KMS-11 (cell line): Measurements from ENCODE around the gene ADAM29.

Experiments used
- H2AFZ ChIP-seq: fragments of 200-600 bp; sonication (generic); 2 replicates; pipeline ENCODE4 v1.6.1; 2016; ENCODE audit warnings: antibody characterized with exemption, mixed run types, low read depth
- H3K27ac ChIP-seq: fragments of 200-600 bp; sonication (generic); 2 replicates; pipeline ENCODE4 v1.6.1; 2016; ENCODE audit warnings: mild to moderate bottlenecking, mixed run types
- H3K27me3 ChIP-seq: fragments of 200-600 bp; sonication (generic); 2 replicates; pipeline ENCODE4 v1.6.1; 2017; ENCODE audit warnings: mild to moderate bottlenecking, low read depth, mixed run types, moderate library complexity; ENCODE audit not compliant: insufficient read depth
- H3K36me3 ChIP-seq: fragments of 200-600 bp; sonication (generic); 2 replicates; pipeline ENCODE4 v1.6.1; 2017; ENCODE audit warnings: mild to moderate bottlenecking, mixed run types; ENCODE audit not compliant: insufficient read depth
- H3K4me1 ChIP-seq: fragments of 200-600 bp; sonication (generic); 2 replicates; pipeline ENCODE4 v1.6.1; 2016; ENCODE audit warnings: mild to moderate bottlenecking, low read depth, mixed run types; ENCODE audit not compliant: poor library complexity, severe bottlenecking
- H3K4me2 ChIP-seq: fragments of 200-600 bp; sonication (generic); 2 replicates; pipeline ENCODE4 v1.7.0; 2016; ENCODE audit warnings: mild to moderate bottlenecking, mixed run types
- H3K4me3 ChIP-seq: fragments of 200-600 bp; sonication (generic); IDR thresholded peaks from 2 replicates; pipeline ENCODE4 v1.6.1; 2017; ENCODE audit warnings: low read depth, low read length, mixed read lengths; ENCODE audit not compliant: insufficient read depth
- H3K79me2 ChIP-seq: fragments of 200-600 bp; sonication (generic); 2 replicates; pipeline ENCODE4 v1.6.1; 2016; ENCODE audit warnings: low read depth, mixed run types; ENCODE audit not compliant: insufficient read depth
- H3K9ac ChIP-seq: fragments of 200-600 bp; sonication (generic); 2 replicates; pipeline ENCODE4 v1.6.1; 2016; ENCODE audit warnings: mild to moderate bottlenecking, mixed run types
- H4K20me1 ChIP-seq: fragments of 200-600 bp; sonication (generic); 2 replicates; pipeline ENCODE4 v1.6.1; 2016; ENCODE audit warnings: mild to moderate bottlenecking, mixed run types; ENCODE audit not compliant: insufficient read depth
- TF ChIP-seq, protein P1 (sequence below): fragments of 200-600 bp; sonication (generic); conservative IDR thresholded peaks from 2 replicates; pipeline ENCODE4 v1.6.1; 2017; ENCODE audit warnings: low read depth, mild to moderate bottlenecking, antibody characterized with exemption, low read length, moderate library complexity, mixed read lengths

ADAM29 gene

DNA sequence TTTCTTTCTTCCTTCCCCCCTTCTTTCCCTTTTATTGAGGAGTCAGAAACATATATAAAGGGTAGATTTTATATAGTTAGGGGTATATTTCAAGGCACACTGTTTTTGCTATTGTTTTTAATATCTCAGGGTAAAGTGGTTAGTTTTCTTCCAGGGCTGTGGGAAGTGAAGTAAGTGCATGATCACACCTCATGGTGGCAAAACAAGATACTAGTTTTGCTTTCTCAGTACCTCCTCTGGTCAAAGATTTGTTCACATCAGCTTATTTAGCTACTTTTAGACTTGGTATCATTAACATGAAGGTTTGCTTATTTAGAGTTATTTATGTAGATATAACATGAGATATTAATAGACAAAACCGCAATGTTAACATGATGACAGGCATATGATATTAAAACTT lies 21.8 kb downstream of the ADAM29 start:
- Histone ChIP-seq H2AFZ (no peak overlapping the region), H3K9ac (no peak overlapping the region), H4K20me1 (no peaks in the 10 kb centered on the region), H3K36me3 (no peaks in the 10 kb centered on the region), H3K27me3 (no peaks in the 10 kb centered on the region), H3K27ac (no peak overlapping the region), H3K4me1 (peaks cover 6% of the 10 kb centered on the region), H3K4me2 (no peak overlapping the region), H3K4me3 (no peak overlapping the region), H3K79me2 (no peaks in the 10 kb centered on the region)
- TF ChIP-seq, protein P1, sequence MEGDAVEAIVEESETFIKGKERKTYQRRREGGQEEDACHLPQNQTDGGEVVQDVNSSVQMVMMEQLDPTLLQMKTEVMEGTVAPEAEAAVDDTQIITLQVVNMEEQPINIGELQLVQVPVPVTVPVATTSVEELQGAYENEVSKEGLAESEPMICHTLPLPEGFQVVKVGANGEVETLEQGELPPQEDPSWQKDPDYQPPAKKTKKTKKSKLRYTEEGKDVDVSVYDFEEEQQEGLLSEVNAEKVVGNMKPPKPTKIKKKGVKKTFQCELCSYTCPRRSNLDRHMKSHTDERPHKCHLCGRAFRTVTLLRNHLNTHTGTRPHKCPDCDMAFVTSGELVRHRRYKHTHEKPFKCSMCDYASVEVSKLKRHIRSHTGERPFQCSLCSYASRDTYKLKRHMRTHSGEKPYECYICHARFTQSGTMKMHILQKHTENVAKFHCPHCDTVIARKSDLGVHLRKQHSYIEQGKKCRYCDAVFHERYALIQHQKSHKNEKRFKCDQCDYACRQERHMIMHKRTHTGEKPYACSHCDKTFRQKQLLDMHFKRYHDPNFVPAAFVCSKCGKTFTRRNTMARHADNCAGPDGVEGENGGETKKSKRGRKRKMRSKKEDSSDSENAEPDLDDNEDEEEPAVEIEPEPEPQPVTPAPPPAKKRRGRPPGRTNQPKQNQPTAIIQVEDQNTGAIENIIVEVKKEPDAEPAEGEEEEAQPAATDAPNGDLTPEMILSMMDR = no peak

DNA sequence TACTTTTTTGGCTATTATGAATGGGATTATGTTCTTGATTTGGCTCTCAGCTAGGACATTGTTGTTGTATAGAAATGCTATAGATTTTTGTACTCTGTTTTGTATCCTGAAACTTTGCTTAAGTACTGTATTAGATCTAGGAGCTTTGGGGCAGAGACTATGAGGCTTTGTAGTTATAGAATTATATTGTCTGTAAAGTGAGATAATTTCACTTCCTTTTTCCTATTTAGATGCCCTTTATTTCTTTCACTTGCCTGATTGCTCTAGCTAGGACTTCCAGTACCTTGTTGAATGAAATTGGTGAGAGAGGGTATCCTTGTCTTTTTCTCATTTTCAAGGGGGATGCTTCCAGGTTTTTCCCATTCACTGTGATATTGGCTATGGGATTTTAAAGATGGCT lies 28.1 kb downstream of the ADAM29 start:
- Histone ChIP-seq H3K36me3 (no peaks in the 10 kb centered on the region), H3K27ac (no peak overlapping the region)
- TF ChIP-seq, protein P1 = no peak

DNA sequence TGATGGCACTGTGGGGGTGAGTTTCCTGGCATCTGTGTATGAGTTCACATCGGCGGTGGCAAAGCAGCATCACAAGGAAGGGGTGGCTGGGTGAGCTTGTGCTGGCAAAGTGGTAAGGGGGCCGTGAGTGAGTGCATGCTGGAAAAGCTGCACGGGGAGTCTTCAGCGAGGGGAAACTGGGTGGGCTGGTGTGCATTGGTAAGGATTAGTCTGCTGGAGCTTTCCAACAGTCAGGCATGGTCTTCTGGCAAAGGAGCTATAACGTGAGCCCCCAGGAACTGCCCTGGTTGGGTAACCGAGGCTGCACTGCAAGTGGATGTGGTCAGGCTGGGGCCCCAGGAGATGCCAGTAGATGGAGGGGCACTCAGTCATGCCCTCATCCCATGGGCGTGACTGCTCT lies 30.7 kb downstream of the ADAM29 start:
- H3K4me1 ChIP-seq = no peaks in the 10 kb centered on the region
- TF ChIP-seq, protein P1 = no peak
- H3K4me2 ChIP-seq = no peak overlapping the region
- no peaks in the 10 kb centered on the region for H4K20me1 ChIP-seq
- no peak overlapping the region for H3K27ac ChIP-seq
- no peak overlapping the region for H2AFZ ChIP-seq
- H3K36me3 ChIP-seq = no peaks in the 10 kb centered on the region
- H3K9ac ChIP-seq = no peak overlapping the region
- H3K79me2 ChIP-seq = no peaks in the 10 kb centered on the region
- no peaks in the 10 kb centered on the region for H3K27me3 ChIP-seq
- H3K4me3 ChIP-seq = no peak overlapping the region

More for the DNA sequence above, 28.1 kb downstream of the ADAM29 start:
- Histone ChIP-seq H3K4me2 (no peak overlapping the region), H3K9ac (no peak overlapping the region), H3K4me1 (no peaks in the 10 kb centered on the region), H3K79me2 (no peaks in the 10 kb centered on the region), H2AFZ (no peak overlapping the region), H4K20me1 (no peaks in the 10 kb centered on the region), H3K4me3 (no peak overlapping the region), H3K27me3 (no peaks in the 10 kb centered on the region)

DNA sequence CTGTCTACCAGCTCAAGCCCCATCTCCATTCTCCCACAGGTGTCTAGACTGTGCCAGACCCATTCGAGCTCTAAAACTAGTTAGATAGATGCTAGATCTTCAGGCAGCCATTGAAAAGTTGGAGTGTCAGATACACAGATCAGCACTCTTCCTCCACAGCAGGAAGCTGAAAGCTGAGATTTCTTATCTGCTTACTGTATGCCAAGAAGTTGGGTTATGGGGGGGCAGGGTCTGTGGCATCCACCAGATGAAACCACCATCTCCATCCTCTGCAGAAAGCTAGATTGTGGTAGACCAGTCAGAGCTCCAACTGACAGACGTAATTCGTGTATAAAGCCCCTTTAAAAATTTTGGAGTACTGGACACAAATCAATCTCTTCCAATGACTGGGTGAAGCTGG lies 54.8 kb downstream of the ADAM29 start:
- Histone ChIP-seq H4K20me1 (no peaks in the 10 kb centered on the region), H3K27ac (no peak overlapping the region), H3K36me3 (no peaks in the 10 kb centered on the region), H2AFZ (no peak overlapping the region), H3K9ac (no peak overlapping the region), H3K27me3 (no peaks in the 10 kb centered on the region), H3K4me3 (no peak overlapping the region), H3K79me2 (no peaks in the 10 kb centered on the region), H3K4me2 (no peak overlapping the region), H3K4me1 (peaks cover 11% of the 10 kb centered on the region)
- TF ChIP-seq, protein P1 = no peak
